Duodenal mucosa (tissue), 2 donors: ENCODE data around the gene ABR.

Source experiments
- H3K27ac ChIP-seq: one replicate; pipeline ENCODE4 v1.7.0; 2013; ENCODE audit warnings: low read depth, low read length
- H3K27me3 ChIP-seq, 2 donors: one replicate each; pipeline ENCODE4 v1.7.0; 2013; ENCODE audit warnings: low read length in 2 of 2, control low read depth in 1 of 2; ENCODE audit not compliant: insufficient read depth in 2 of 2, control insufficient read depth in 1 of 2
- H3K36me3 ChIP-seq, 2 donors: one replicate each; pipeline ENCODE4 v1.7.0; 2013; ENCODE audit warnings: low read length in 2 of 2, control low read depth in 1 of 2; ENCODE audit not compliant: insufficient read depth in 2 of 2, control insufficient read depth in 1 of 2
- H3K4me1 ChIP-seq, 2 donors: one replicate each; pipeline ENCODE4 v1.7.0; 2013; ENCODE audit warnings: low read length in 2 of 2, control low read depth in 1 of 2; ENCODE audit not compliant: insufficient read depth in 2 of 2, control insufficient read depth in 1 of 2
- H3K4me3 ChIP-seq, 2 donors: one replicate each; pipeline ENCODE4 v1.7.0; 2013; ENCODE audit warnings: low read length in 2 of 2, low read depth in 1 of 2
- H3K9ac ChIP-seq, 2 donors: one replicate each; pipeline ENCODE4 v1.7.0; 2013; ENCODE audit warnings: low read length in 2 of 2, low read depth in 1 of 2
- H3K9me3 ChIP-seq, 2 donors: one replicate each; pipeline ENCODE4 v1.7.0; 2013; ENCODE audit warnings: low read length in 2 of 2, control low read depth in 1 of 2; ENCODE audit not compliant: control insufficient read depth in 1 of 2

ABR gene

GRCh38 chr17:1188812-1189504, 9.2 kb upstream of the ABR start:
- H3K4me1 ChIP-seq = peaks cover 5 to 26% of the 10 kb centered on the region in 2 donors
- no peak overlapping the region for H3K4me3 ChIP-seq
- no peaks in the 10 kb centered on the region for H3K9me3 ChIP-seq
- H3K27ac ChIP-seq = no peak overlapping the region
- H3K27me3 ChIP-seq = no peaks in the 10 kb centered on the region
- H3K36me3 ChIP-seq = no peaks in the 10 kb centered on the region
- no peak overlapping the region for H3K9ac ChIP-seq

- Histone ChIP-seq H3K4me3 (no peak overlapping the region), H3K9ac (no peak overlapping the region), H3K27me3 (no peaks in the 10 kb centered on the region), H3K36me3 (no peaks in the 10 kb centered on the region), H3K4me1 (peaks cover 5 to 31% of the 10 kb centered on the region in 2 donors), H3K9me3 (no peaks in the 10 kb centered on the region), H3K27ac (no peak overlapping the region)
These were observed 7.4 kb upstream of the ABR start for GRCh38 chr17:1186923-1187771.

DNA sequence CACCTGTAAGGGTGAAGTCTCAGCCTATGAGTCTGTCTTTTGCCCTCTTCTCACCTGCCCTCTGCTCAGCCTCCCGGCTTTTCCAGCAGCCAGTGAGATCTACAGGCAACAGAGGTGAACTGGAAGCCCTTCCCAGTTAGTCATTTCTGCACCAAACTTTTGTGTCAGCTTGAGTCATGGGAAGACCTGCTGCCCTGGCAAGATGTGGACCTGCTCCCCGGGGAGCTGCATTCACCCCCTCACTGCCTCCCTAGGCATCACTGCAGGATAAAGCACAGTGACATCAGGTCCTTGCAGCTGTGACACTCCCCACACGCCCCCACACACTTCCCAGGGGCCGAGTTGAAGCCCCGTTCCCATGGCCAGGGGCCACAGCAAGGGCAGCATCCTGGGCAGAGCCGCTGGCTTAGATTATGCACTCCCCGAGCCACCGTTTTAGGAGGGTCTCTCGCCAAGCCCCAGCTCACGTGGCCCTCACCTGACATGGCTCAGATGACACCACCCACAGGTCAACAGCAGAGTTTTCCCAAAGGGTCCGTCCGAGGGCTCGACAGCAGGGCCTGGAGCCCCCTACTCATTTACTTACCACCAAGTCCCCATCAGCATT, 6.5 kb upstream of the ABR start:
- Histone ChIP-seq H3K4me1 (peaks cover 5 to 31% of the 10 kb centered on the region in 2 donors), H3K36me3 (no peaks in the 10 kb centered on the region), H3K9ac (no peak overlapping the region), H3K9me3 (no peaks in the 10 kb centered on the region), H3K27me3 (no peaks in the 10 kb centered on the region), H3K4me3 (no peak overlapping the region), H3K27ac (no peak overlapping the region)

- Histone ChIP-seq H3K27ac (no peak overlapping the region), H3K4me3 (no peak overlapping the region), H3K4me1 (peaks cover 5 to 23% of the 10 kb centered on the region in 2 donors), H3K27me3 (no peaks in the 10 kb centered on the region), H3K9ac (no peak overlapping the region), H3K9me3 (no peaks in the 10 kb centered on the region), H3K36me3 (no peaks in the 10 kb centered on the region)
These were observed 3.5 kb upstream of the ABR start for GRCh38 chr17:1183171-1183873.

GRCh38 chr17:1182811-1183170, 3.0 kb upstream of the ABR start:
- Histone ChIP-seq H3K36me3 (no peaks in the 10 kb centered on the region), H3K4me3 (no peak overlapping the region), H3K9ac (no peak overlapping the region), H3K4me1 (peaks cover 5 to 23% of the 10 kb centered on the region in 2 donors), H3K27ac (no peak overlapping the region), H3K27me3 (no peaks in the 10 kb centered on the region), H3K9me3 (no peaks in the 10 kb centered on the region)

- no peak overlapping the region for H3K9ac ChIP-seq
- H3K36me3 ChIP-seq = no peaks in the 10 kb centered on the region
- no peaks in the 10 kb centered on the region for H3K27me3 ChIP-seq
- H3K27ac ChIP-seq = no peak overlapping the region
- no peak overlapping the region for H3K4me3 ChIP-seq
- H3K9me3 ChIP-seq = no peaks in the 10 kb centered on the region
- peaks cover 1 to 26% of the 10 kb centered on the region in 2 donors for H3K4me1 ChIP-seq
These were observed 2.0 kb upstream of the ABR start for GRCh38 chr17:1181753-1182137.

- Histone ChIP-seq H3K9me3 (no peaks in the 10 kb centered on the region), H3K27me3 (no peaks in the 10 kb centered on the region), H3K36me3 (no peaks in the 10 kb centered on the region), H3K27ac (no peak overlapping the region), H3K9ac (no peak overlapping the region), H3K4me3 (no peak overlapping the region), H3K4me1 (peaks cover 0 to 20% of the 10 kb centered on the region in 2 donors)
These were observed 1.4 kb upstream of the ABR start for GRCh38 chr17:1180958-1181752.

GRCh38 chr17:1179112-1179817, 516 bp downstream of the ABR start:
- Histone ChIP-seq H3K9ac (no peak overlapping the region), H3K4me3 (peak overlapping the region; percentile 52 to 57), H3K27me3 (no peaks in the 10 kb centered on the region), H3K36me3 (no peaks in the 10 kb centered on the region), H3K27ac (no peak overlapping the region), H3K9me3 (no peaks in the 10 kb centered on the region), H3K4me1 (peaks cover 0 to 19% of the 10 kb centered on the region in 2 donors)

GRCh38 chr17:1177016-1177700, 2.6 kb downstream of the ABR start:
- no peak overlapping the region for H3K4me3 ChIP-seq
- H3K36me3 ChIP-seq = no peaks in the 10 kb centered on the region
- peaks cover 0 to 14% of the 10 kb centered on the region in 2 donors for H3K4me1 ChIP-seq
- no peak overlapping the region for H3K27ac ChIP-seq
- no peaks in the 10 kb centered on the region for H3K27me3 ChIP-seq
- no peak overlapping the region for H3K9ac ChIP-seq
- H3K9me3 ChIP-seq = no peaks in the 10 kb centered on the region
